ENCODE data around the gene SYT7.

The SYT7 gene

DNA sequence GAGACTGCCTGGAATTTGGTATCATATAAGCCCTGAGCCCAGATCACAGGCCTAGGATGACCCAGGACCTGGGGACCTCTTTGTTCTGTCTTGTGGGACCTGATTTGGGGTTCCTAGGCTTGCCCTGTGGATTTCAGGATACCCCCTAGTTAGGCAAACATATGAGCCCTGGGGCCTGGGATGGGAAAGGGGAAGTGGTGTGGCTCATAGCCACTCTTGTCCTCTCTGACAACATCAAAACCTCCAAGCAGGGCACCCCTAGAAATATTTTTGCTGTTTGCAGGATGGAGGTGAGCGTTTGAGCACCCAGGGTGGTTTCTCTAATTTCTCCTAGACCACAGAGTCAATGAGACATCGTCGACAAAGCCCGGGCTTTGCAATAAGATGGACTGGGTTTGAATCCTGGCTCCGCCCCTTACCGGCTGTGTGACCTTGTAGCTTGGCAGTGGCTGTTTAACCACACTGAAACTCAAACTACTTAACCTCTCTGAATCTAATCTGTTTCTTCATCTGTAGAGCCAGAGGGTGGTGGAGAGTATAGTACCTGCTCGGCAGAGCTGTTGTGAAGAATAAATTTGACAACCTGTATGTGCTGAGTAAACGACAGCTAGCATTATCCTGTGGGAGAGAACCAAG, 77.6 kb downstream of the SYT7 start:
- no peak for DNase-seq
- H3K4me3 ChIP-seq (ENCODE audit: low read length), result no peak overlapping the region
- no peak overlapping the region for H3K27ac ChIP-seq (ENCODE audit: low read length)
- H3K27me3 ChIP-seq (replicated peaks; ENCODE audit: insufficient read depth, low read length), result peaks cover 43% of the 10 kb centered on the region
- H3F3A ChIP-seq (ENCODE audit: insufficient read depth, low read length), result no peaks in the 10 kb centered on the region
- no peaks in the 10 kb centered on the region for H3K79me2 ChIP-seq (ENCODE audit: low read length)
- TF ChIP-seq EZH2 (optimal IDR thresholded peaks at IDR 0.05; ENCODE audit: low read depth, low read length) (no peak), EZH2phosphoT487 (IDR thresholded peaks at IDR 0.05; ENCODE audit: low read length) (no peak)
- TF ChIP-seq, protein P1, sequence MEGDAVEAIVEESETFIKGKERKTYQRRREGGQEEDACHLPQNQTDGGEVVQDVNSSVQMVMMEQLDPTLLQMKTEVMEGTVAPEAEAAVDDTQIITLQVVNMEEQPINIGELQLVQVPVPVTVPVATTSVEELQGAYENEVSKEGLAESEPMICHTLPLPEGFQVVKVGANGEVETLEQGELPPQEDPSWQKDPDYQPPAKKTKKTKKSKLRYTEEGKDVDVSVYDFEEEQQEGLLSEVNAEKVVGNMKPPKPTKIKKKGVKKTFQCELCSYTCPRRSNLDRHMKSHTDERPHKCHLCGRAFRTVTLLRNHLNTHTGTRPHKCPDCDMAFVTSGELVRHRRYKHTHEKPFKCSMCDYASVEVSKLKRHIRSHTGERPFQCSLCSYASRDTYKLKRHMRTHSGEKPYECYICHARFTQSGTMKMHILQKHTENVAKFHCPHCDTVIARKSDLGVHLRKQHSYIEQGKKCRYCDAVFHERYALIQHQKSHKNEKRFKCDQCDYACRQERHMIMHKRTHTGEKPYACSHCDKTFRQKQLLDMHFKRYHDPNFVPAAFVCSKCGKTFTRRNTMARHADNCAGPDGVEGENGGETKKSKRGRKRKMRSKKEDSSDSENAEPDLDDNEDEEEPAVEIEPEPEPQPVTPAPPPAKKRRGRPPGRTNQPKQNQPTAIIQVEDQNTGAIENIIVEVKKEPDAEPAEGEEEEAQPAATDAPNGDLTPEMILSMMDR (IDR thresholded peaks at IDR 0.05; ENCODE audit: low read length), result no peak
- no peak overlapping the region for H3K9ac ChIP-seq (ENCODE audit: low read length)
- no peak overlapping the region for H2AFZ ChIP-seq (ENCODE audit: low read length)
- no peak overlapping the region for H3K4me2 ChIP-seq (ENCODE audit: low read depth, low read length)
- H3K36me3 ChIP-seq (replicated peaks; ENCODE audit: insufficient read depth, low read length), result no peaks in the 10 kb centered on the region
- no peaks in the 10 kb centered on the region for H4K20me1 ChIP-seq (ENCODE audit: insufficient read depth, low read length)
- no peaks in the 10 kb centered on the region for H3K9me2 ChIP-seq (replicated peaks; ENCODE audit: insufficient read depth, low read length)
- H3K4me1 ChIP-seq (ENCODE audit: low read length), result no peaks in the 10 kb centered on the region
- H3K9me3 ChIP-seq (replicated peaks; ENCODE audit: insufficient read depth, low read length), result 0 out of 2 replicates have a peak, but pooled peaks cover 2% of the 10 kb centered on the region

DNA sequence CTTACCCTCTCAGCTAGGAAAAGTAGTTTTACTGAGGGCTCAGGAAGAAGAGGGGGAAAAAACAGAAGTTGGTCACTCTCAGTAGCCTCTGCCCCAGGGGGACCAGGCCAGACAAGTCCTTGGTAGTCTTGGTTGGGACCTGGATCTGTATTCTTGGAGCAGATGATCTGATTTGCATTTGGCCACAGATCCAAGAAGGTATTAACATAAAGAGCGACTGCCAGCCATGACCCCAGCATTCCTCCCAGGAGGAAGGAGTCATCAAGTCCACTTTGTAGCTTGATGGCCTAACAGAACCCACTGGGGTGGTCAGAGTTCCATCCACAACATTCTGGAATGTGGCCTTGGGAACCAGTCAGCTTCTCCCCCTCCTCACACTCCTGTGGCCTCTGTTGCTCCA, 78.4 kb downstream of the SYT7 start:
- no peaks in the 10 kb centered on the region for H3K9me2 ChIP-seq (replicated peaks; ENCODE audit: insufficient read depth, low read length)
- H3K79me2 ChIP-seq (ENCODE audit: low read length), result no peaks in the 10 kb centered on the region
- H3F3A ChIP-seq (ENCODE audit: insufficient read depth, low read length), result no peaks in the 10 kb centered on the region
- TF ChIP-seq EZH2 (optimal IDR thresholded peaks at IDR 0.05; ENCODE audit: low read depth, low read length) (no peak), EZH2phosphoT487 (IDR thresholded peaks at IDR 0.05; ENCODE audit: low read length) (no peak)
- TF ChIP-seq, protein P1 (IDR thresholded peaks at IDR 0.05; ENCODE audit: low read length), result no peak
- H3K4me1 ChIP-seq (ENCODE audit: low read length), result no peaks in the 10 kb centered on the region
- no peaks in the 10 kb centered on the region for H4K20me1 ChIP-seq (ENCODE audit: insufficient read depth, low read length)
- no peak overlapping the region for H3K9ac ChIP-seq (ENCODE audit: low read length)
- no peak overlapping the region for H3K4me2 ChIP-seq (ENCODE audit: low read depth, low read length)
- 0 out of 2 replicates have a peak, but pooled peaks cover 2% of the 10 kb centered on the region for H3K9me3 ChIP-seq (replicated peaks; ENCODE audit: insufficient read depth, low read length)
- H3K27me3 ChIP-seq (replicated peaks; ENCODE audit: insufficient read depth, low read length), result peaks cover 36% of the 10 kb centered on the region
- H2AFZ ChIP-seq (ENCODE audit: low read length), result no peak overlapping the region
- H3K4me3 ChIP-seq (ENCODE audit: low read length), result no peak overlapping the region
- no peaks in the 10 kb centered on the region for H3K36me3 ChIP-seq (replicated peaks; ENCODE audit: insufficient read depth, low read length)
- DNase-seq, result no peak
- no peak overlapping the region for H3K27ac ChIP-seq (ENCODE audit: low read length)

DNA sequence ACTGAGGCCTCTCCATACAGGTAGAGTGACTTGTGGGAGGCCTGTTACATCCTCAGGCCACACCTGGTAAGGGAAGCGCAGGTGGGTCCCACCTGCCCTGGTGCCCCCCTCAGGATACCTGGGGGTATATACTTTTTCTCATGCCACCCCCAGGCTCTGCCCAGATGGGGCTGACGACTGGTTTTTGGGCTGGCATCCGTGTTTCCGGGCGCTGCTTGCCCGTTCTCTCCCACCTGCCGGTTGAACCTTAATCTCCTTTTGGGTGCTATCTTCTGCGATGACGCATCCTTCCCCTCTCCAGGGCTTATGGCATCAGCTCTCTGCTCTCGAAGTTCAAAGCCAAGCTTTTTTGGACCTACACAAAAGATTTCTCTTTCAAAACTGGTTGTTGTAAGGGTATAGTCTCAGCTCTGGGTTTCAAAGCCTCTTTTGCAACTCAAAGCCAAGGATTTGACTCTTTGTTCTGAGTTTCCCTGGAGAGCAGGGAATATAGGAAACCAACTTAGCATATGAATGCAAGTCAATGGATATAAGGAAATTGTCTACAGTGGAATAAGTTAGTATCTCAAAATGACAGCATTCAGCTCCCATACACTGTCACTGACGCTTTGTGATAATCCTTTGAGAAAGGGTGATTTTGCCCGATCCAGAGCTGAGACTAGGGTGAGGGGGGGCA, 80.9 kb downstream of the SYT7 start:
- Histone ChIP-seq H3K4me2 (ENCODE audit: low read depth, low read length) (no peak overlapping the region), H3K79me2 (ENCODE audit: low read length) (no peaks in the 10 kb centered on the region), H3K27ac (ENCODE audit: low read length) (no peak overlapping the region), H3K27me3 (replicated peaks; ENCODE audit: insufficient read depth, low read length) (peaks cover 16% of the 10 kb centered on the region), H3K36me3 (replicated peaks; ENCODE audit: insufficient read depth, low read length) (no peaks in the 10 kb centered on the region), H2AFZ (ENCODE audit: low read length) (no peak overlapping the region), H4K20me1 (ENCODE audit: insufficient read depth, low read length) (no peaks in the 10 kb centered on the region), H3K4me3 (ENCODE audit: low read length) (no peak overlapping the region), H3K9me3 (replicated peaks; ENCODE audit: insufficient read depth, low read length) (0 out of 2 replicates have a peak, but pooled peaks cover 2% of the 10 kb centered on the region), H3K9ac (ENCODE audit: low read length) (no peak overlapping the region), H3K4me1 (ENCODE audit: low read length) (no peaks in the 10 kb centered on the region), H3F3A (ENCODE audit: insufficient read depth, low read length) (no peaks in the 10 kb centered on the region), H3K9me2 (replicated peaks; ENCODE audit: insufficient read depth, low read length) (no peaks in the 10 kb centered on the region)
- TF ChIP-seq, protein P1 (IDR thresholded peaks at IDR 0.05; ENCODE audit: low read length), result no peak
- TF ChIP-seq EZH2 (optimal IDR thresholded peaks at IDR 0.05; ENCODE audit: low read depth, low read length), result no peak
- DNase-seq, result no peak

All from MM.1S (cell line).